GM12878 (cell line): ENCODE results near the gene NFATC1. TPM values are rescaled to one million over a fixed set of nuclear protein-coding genes. Genes with fewer than 3 reads are reported as not detected.

ENCODE experiments used
- ATAC-seq: fragments of 200-7000 bp; cut with Tn5 transposase; 3 replicates; pipeline ENCODE4 v1.9.1; 2020; ENCODE audit warnings: mild to moderate bottlenecking, moderate library complexity
- BruUV-seq: library from RNA; stranded (reverse); fragments of 400-500 nt; replicated peaks from 2 replicates; lab custom pipeline; 2021; lab: Mats Ljungman, UMichigan
- CTCF ChIA-PET: fragments of 300-600 bp; sonication (Branson Sonifier 250); formaldehyde crosslinking; extraction: SDS; loops from one replicate; lab custom pipeline; 2021; ENCODE audit warnings: inconsistent platforms; lab: Yijun Ruan, JAX
- POLR2A ChIA-PET: fragments of 350-600 bp; formaldehyde crosslinking; extraction: SDS; loops from one replicate; lab custom pipeline; 2021; ENCODE audit warnings: inconsistent platforms; lab: Charles Lee
- RAD21 ChIA-PET: fragments of 300-600 bp; sonication (Branson Sonifier 250); formaldehyde crosslinking; loops from one replicate; lab custom pipeline; 2023; ENCODE audit warnings: antibody characterized with exemption; ENCODE audit not compliant: unreplicated experiment; lab: Charles Lee
- SMC1A ChIA-PET: fragments of 300-600 bp; sonication (Branson Sonifier 250); formaldehyde crosslinking; loops from one replicate; lab custom pipeline; 2023; ENCODE audit not compliant: unreplicated experiment, uncharacterized antibody; lab: Charles Lee
- DNase-seq: peaks from one replicate; pipeline ENCODE4 v3.0.0-alpha.2; 2011; ENCODE audit warnings: low read depth, low spot score
- FAIRE-seq: peaks from 3 replicates; lab custom pipeline; 2011; peaks lifted over from hg19 to GRCh38; lab: Jason Lieb, UNC
- H2AFZ ChIP-seq: 2 replicates; pipeline ENCODE4 v1.6.0; 2011; ENCODE audit warnings: low read depth, low read length, control low read depth; ENCODE audit not compliant: control insufficient read depth
- H3K27ac ChIP-seq: 2 replicates; pipeline ENCODE4 v1.5.1; 2011; ENCODE audit warnings: control low read depth; ENCODE audit not compliant: control insufficient read depth, insufficient read depth
- H3K27me3 ChIP-seq, 2 experiments: replicated peaks in 1 of 2; 2 replicates each; pipeline versions ENCODE4 v1.6.0 to v1.6.1; 2011; ENCODE audit warnings: low read length in 1 of 2; ENCODE audit not compliant: control insufficient read depth in 2 of 2, insufficient read depth in 2 of 2
- H3K36me3 ChIP-seq, 2 experiments: 2 replicates each; pipeline ENCODE4 v1.5.1; 2011; ENCODE audit warnings: low read length in 1 of 2; ENCODE audit not compliant: control insufficient read depth in 2 of 2, insufficient read depth in 2 of 2
- H3K4me1 ChIP-seq: 2 replicates; pipeline ENCODE4 v1.6.1; 2011; ENCODE audit warnings: mild to moderate bottlenecking, low read length, moderate library complexity, mixed read lengths; ENCODE audit not compliant: control insufficient read depth, insufficient read depth
- H3K4me2 ChIP-seq: 2 replicates; pipeline ENCODE4 v1.6.0; 2011; ENCODE audit warnings: control low read depth; ENCODE audit not compliant: control insufficient read depth, insufficient read depth
- H3K4me3 ChIP-seq: fragments of 200-600 bp; sonication (generic); 2 replicates; pipeline ENCODE4 v1.5.1; 2016
- H3K79me2 ChIP-seq: 2 replicates; pipeline ENCODE4 v1.6.0; 2011; ENCODE audit warnings: low read length; ENCODE audit not compliant: control insufficient read depth, insufficient read depth
- H3K9ac ChIP-seq: 2 replicates; pipeline ENCODE4 v1.8.0; 2011; ENCODE audit warnings: low read length, control low read depth, mixed read lengths; ENCODE audit not compliant: control insufficient read depth, insufficient read depth
- H3K9me3 ChIP-seq: replicated peaks from 3 replicates; pipeline ENCODE4 v1.5.1; 2011; ENCODE audit warnings: mild to moderate bottlenecking, low read length; ENCODE audit not compliant: control insufficient read depth, insufficient read depth
- H4K20me1 ChIP-seq: 2 replicates; pipeline ENCODE4 v1.6.0; 2011; ENCODE audit not compliant: control insufficient read depth, insufficient read depth
- EZH2 ChIP-seq: IDR thresholded peaks from 2 replicates; pipeline ENCODE4 v1.6.1; 2012; ENCODE audit warnings: low read depth, mild to moderate bottlenecking, control low read depth, inconsistent platforms, low read length, borderline replicate concordance; ENCODE audit not compliant: control insufficient read depth
- GATAD2B ChIP-seq: fragments of 450-650 bp; conservative IDR thresholded peaks from 2 replicates; pipeline ENCODE4 v1.6.1; 2017; ENCODE audit warnings: low read depth, mild to moderate bottlenecking, moderate library complexity
- MYC ChIP-seq: IDR thresholded peaks from 2 replicates; pipeline ENCODE4 v1.6.1; 2011; ENCODE audit warnings: mild to moderate bottlenecking, low read length, moderate library complexity, inconsistent platforms; ENCODE audit not compliant: insufficient read depth, insufficient replicate concordance, insufficient read length, severe bottlenecking
- POLR2AphosphoS5 ChIP-seq: IDR thresholded peaks from 2 replicates; pipeline ENCODE4 v1.6.1; 2011; ENCODE audit warnings: mild to moderate bottlenecking, low read length, inconsistent platforms
- WRNIP1 ChIP-seq: IDR thresholded peaks from 2 replicates; pipeline ENCODE4 v1.6.1; 2011; ENCODE audit warnings: low read depth, low read length, improper control_type of control experiment, borderline replicate concordance
- ZBTB11 ChIP-seq: fragments of 450-650 bp; formaldehyde crosslinking; IDR thresholded peaks from 2 replicates; pipeline ENCODE4 v1.5.0; 2022; ENCODE audit warnings: mild to moderate bottlenecking, missing genetic modification characterization
- ZNF384 ChIP-seq: IDR thresholded peaks from 2 replicates; pipeline ENCODE4 v1.6.1; 2012; ENCODE audit warnings: low read depth, mild to moderate bottlenecking, low read length, improper control_type of control experiment, borderline replicate concordance
- WGBS: methylation state at CpG from one replicate; pipeline ENCODE4 v1.1.6; 2016; ENCODE audit warnings: low lambda C conversion rate; ENCODE audit not compliant: insufficient replicate concordance, insufficient coverage; ENCODE audit errors: missing lambda C conversion rate; 5-methylcytosine and 5-hydroxymethylcytosine counted together
- in situ Hi-C: fragments of 300-500 bp; cut with MboI; formaldehyde crosslinking; loops from 9 replicates; pipeline ENCODE4 v1.14.3; 2018; ENCODE audit warnings: mixed read lengths
- intact Hi-C: fragments of 100-400 bp; cut with micrococcal nuclease; formaldehyde crosslinking; loops from one replicate; pipeline ENCODE4 v1.14.2; 2022; ENCODE audit not compliant: unreplicated experiment
- polyA plus RNA-seq, 11 experiments: library from polyadenylated mRNA; depleted of rRNA in 4 of 11; unstranded in 6 of 11; stranded (reverse) in 5 of 11; fragments of >200 nt; fragmentation: Nextera tagmentation in 4 of 11; fragmentation: Illumina TruSeq in 1 of 11; extraction: Ambion mirVana in 4 of 11; extraction: Trizol in 1 of 11; gene quantifications; 1 replicate in 1 of 11; 2 replicates in 10 of 11; pipeline versions ENCODE4 v1.2.1 to v1.2.3, GENCODE V29; 2011 to 2016; ENCODE audit warnings: inconsistent platforms in 2 of 11, missing spikeins in 2 of 11, low read depth in 1 of 11
- total RNA-seq, 4 experiments: library from RNA; depleted of rRNA in 3 of 4; stranded (reverse); fragments of >200 nt in 3 of 4; fragmentation: Illumina TruSeq in 1 of 4; extraction: Trizol in 1 of 4; gene quantifications; 2 replicates each; pipeline versions ENCODE4 v1.2.1 to v1.2.3, GENCODE V29; 2013 to 2021
- TF ChIP-seq, protein P1 (sequence below): IDR thresholded peaks from 2 replicates; pipeline ENCODE4 v1.6.1; 2011; ENCODE audit warnings: borderline replicate concordance, low read depth, mild to moderate bottlenecking, moderate library complexity, mixed read lengths, low read length; ENCODE audit not compliant: insufficient read depth; ENCODE audit errors: extremely low read length

NFATC1 gene
- total and polyA plus RNA-seq, 10 of the 15 experiments (the other 5 are each of a cell fraction or from before 2014, with no cell fraction given): 0.84 to 20.8 (median 5.1) TPM

DNA sequence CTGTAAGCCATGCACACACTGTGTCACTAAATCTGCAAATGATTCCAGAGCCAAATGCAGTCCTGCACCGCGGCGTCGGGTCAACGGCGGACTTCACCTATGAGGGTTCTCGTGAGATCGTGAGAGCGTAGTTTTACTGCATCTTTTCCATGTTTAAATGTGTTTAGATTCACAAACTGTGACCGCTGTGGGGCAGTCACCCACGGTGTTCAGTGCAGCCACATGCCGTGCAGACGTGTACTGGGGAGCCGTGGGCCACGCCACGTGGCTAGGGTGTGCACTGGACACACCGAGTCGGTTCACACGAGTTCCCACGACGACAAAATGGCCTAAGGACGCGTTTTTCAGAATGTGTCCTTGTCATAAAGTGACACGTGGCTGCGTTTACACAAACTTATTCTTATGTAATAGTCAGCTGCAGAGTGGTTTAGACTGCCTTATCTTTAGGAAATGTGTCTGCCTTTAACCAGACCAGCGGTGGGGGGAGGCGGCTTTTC lies 34.1 kb downstream of the NFATC1 start:
- ChIA-PET SMC1A (no interaction called here), CTCF (no interaction called here), POLR2A (no interaction called here)
- no peak overlapping the region for H3K4me2 ChIP-seq
- BruUV-seq: no TSS peak
- H3K79me2 ChIP-seq: no peaks in the 10 kb centered on the region
- peaks cover 3% of the 10 kb centered on the region for H3K4me1 ChIP-seq
- DNase-seq: no peak
- 95% methylated on average over 27 of the region's 27 CpGs for WGBS
- no peak for ATAC-seq
- no peak overlapping the region for H3K4me3 ChIP-seq
- in situ Hi-C loops: no loop called here
- H3K9me3 ChIP-seq: no peaks in the 10 kb centered on the region; the same call in 2 of the 3 replicates
- H3K27me3 ChIP-seq: no peaks in the 10 kb centered on the region
- TF ChIP-seq ZBTB11 (CRISPR knock-in tag) (no peak), EZH2 (no peak), POLR2AphosphoS5 (no peak), ZNF384 (no peak), GATAD2B (no peak), WRNIP1 (no peak), MYC (no peak)
- TF ChIP-seq, protein P1, sequence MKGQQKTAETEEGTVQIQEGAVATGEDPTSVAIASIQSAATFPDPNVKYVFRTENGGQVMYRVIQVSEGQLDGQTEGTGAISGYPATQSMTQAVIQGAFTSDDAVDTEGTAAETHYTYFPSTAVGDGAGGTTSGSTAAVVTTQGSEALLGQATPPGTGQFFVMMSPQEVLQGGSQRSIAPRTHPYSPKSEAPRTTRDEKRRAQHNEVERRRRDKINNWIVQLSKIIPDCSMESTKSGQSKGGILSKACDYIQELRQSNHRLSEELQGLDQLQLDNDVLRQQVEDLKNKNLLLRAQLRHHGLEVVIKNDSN: no peak
- TF ChIP-seq, all 136 proteins: peak for 0
- Histone ChIP-seq H3K36me3 (peaks cover 0 to 10% of the 10 kb centered on the region in 2 experiments; a peak in 3 of 4 replicates), H4K20me1 (no peaks in the 10 kb centered on the region; the same call in 1 of the 2 replicates), H2AFZ (no peak overlapping the region), H3K27ac (no peak overlapping the region), H3K9ac (no peak overlapping the region)
- RAD21 ChIA-PET: no interaction called here
- intact Hi-C loops: no loop called here
- no peak for FAIRE-seq
